Cardiac fibroblast (primary cell): Measurements from ENCODE around the gene ANKRD39.

Source experiments
- DNase-seq, 2 donors: peaks; one replicate each; pipeline versions ENCODE4 v3.0.0 to v3.0.0-alpha.2; 2010; ENCODE audit warnings: low read depth in 2 of 2
- H3K4me3 ChIP-seq, 2 donors: replicated peaks in 1 of 2; 1 replicate in 1 of 2; 2 replicates in 1 of 2; pipeline ENCODE4 v1.5.1; 2011; ENCODE audit warnings: low read depth in 2 of 2, low read length in 2 of 2, mild to moderate bottlenecking in 2 of 2, moderate library complexity in 1 of 2
- CTCF ChIP-seq: IDR thresholded peaks from one replicate; pipeline ENCODE4 v1.5.1; 2011; ENCODE audit warnings: low read depth, mild to moderate bottlenecking, low read length, inconsistent platforms

ANKRD39 gene

GRCh38 chr2:96887493-96888012 is 29.7 kb upstream of the ANKRD39 start:
- DNase-seq = peak in 1 of 2 donors; percentile 31
- no peak overlapping the region for H3K4me3 ChIP-seq
- no peak for TF ChIP-seq CTCF

GRCh38 chr2:96885432-96886347 is 27.9 kb upstream of the ANKRD39 start:
- no peak for TF ChIP-seq CTCF
- no peak for DNase-seq
- H3K4me3 ChIP-seq = no peak overlapping the region

- TF ChIP-seq CTCF = no peak
- no peak overlapping the region for H3K4me3 ChIP-seq
- no peak for DNase-seq
These were observed 26.7 kb upstream of the ANKRD39 start for GRCh38 chr2:96884299-96885094.

- no peak for DNase-seq
- no peak overlapping the region for H3K4me3 ChIP-seq
- no peak for TF ChIP-seq CTCF
These were observed 25.5 kb upstream of the ANKRD39 start for GRCh38 chr2:96883306-96883705.

- no peak overlapping the region for H3K4me3 ChIP-seq
- no peak for DNase-seq
- TF ChIP-seq CTCF = no peak
These were observed 25.1 kb upstream of the ANKRD39 start for GRCh38 chr2:96882906-96883305.

- no peak for DNase-seq
- TF ChIP-seq CTCF = no peak
- no peak overlapping the region for H3K4me3 ChIP-seq
These were observed 24.4 kb upstream of the ANKRD39 start for GRCh38 chr2:96882230-96882629.
